Measurements from ENCODE around the gene KDM7A. TPM values are rescaled to one million over a fixed set of nuclear protein-coding genes. Genes with fewer than 3 reads are reported as not detected.

The KDM7A gene
- polyA plus RNA-seq, 1 of the 3 experiments (the other 2 are of a cell fraction), result 0.94 TPM

- POLR2A ChIA-PET, result no interaction called here
- Histone ChIP-seq H4K20me1 (ENCODE audit: insufficient read depth) (no peaks in the 10 kb centered on the region), H3K36me3 (replicated peaks in 1 of 2; ENCODE audit: control insufficient read depth in 1 of 2, insufficient read depth in 2 of 2, low read length in 1 of 2) (peaks cover 0 to 5% of the 10 kb centered on the region in 2 experiments), H2AFZ (ENCODE audit: low read depth) (no peak overlapping the region), H3K9me3 (no peaks in the 10 kb centered on the region), H3K4me1 (ENCODE audit: control insufficient read depth in 1 of 2, insufficient read depth in 2 of 2, low read depth in 1 of 2, low read length in 1 of 2) (peaks cover 4 to 10% of the 10 kb centered on the region in 2 experiments; a peak in 3 of 4 replicates), H3K27ac (ENCODE audit: low read depth in 2 of 2, low read length in 1 of 2) (no peak overlapping the region), H3K4me2 (no peak overlapping the region), H3F3A (replicated peaks; ENCODE audit: insufficient read depth) (no peaks in the 10 kb centered on the region), H3K9ac (no peak overlapping the region), H3K9me2 (no peaks in the 10 kb centered on the region), H3K4me3 (ENCODE audit: low read depth in 2 of 2, low read length in 1 of 2) (no peak overlapping the region), H3K27me3 (ENCODE audit: insufficient read depth) (no peaks in the 10 kb centered on the region), H3K79me2 (ENCODE audit: insufficient read depth) (no peaks in the 10 kb centered on the region)
- WGBS (ENCODE audit: low lambda C conversion rate), result 94% methylated on average over 6 of the region's 6 CpGs
- no peak for DNase-seq
- CTCF ChIA-PET, result interaction anchor here (1.3 to 1.4 kb wide), 3 partner anchors 7 to 35 kb away, joined by 5 to 7 read pairs (median 5); no protein-coding TSS in a partner anchor
- no peak for TF ChIP-seq EP300 (IDR thresholded peaks at IDR 0.05; ENCODE audit: borderline replicate concordance in 1 of 2, low read depth in 1 of 2, low read length in 1 of 2)
- TF ChIP-seq FOXJ3 (CRISPR knock-in tag; IDR thresholded peaks at IDR 0.05), result no peak
- no peak for TF ChIP-seq GABPA (IDR thresholded peaks at IDR 0.05; ENCODE audit: low read depth)
- TF ChIP-seq USF1 (IDR thresholded peaks at IDR 0.05; ENCODE audit: borderline replicate concordance, low read depth), result no peak
- TF ChIP-seq SIN3A (IDR thresholded peaks at IDR 0.05; ENCODE audit: borderline replicate concordance, low read depth, low read length), result no peak
These were observed 132.5 kb downstream of the KDM7A start for GRCh38 chr7:140044251-140044650.

- Histone ChIP-seq H3K4me1 (ENCODE audit: control insufficient read depth in 1 of 2, insufficient read depth in 2 of 2, low read depth in 1 of 2, low read length in 1 of 2) (peaks cover 9 to 10% of the 10 kb centered on the region in 2 experiments; a peak in 3 of 4 replicates), H4K20me1 (ENCODE audit: insufficient read depth) (no peaks in the 10 kb centered on the region), H3K9me2 (no peaks in the 10 kb centered on the region), H3K9ac (no peak overlapping the region), H2AFZ (ENCODE audit: low read depth) (no peak overlapping the region), H3K27me3 (ENCODE audit: insufficient read depth) (no peaks in the 10 kb centered on the region), H3K36me3 (replicated peaks in 1 of 2; ENCODE audit: control insufficient read depth in 1 of 2, insufficient read depth in 2 of 2, low read length in 1 of 2) (peaks cover 0 to 5% of the 10 kb centered on the region in 2 experiments), H3K4me2 (peak overlapping the region; percentile 16), H3K79me2 (ENCODE audit: insufficient read depth) (no peaks in the 10 kb centered on the region), H3K4me3 (ENCODE audit: low read depth in 2 of 2, low read length in 1 of 2) (no peak overlapping the region), H3K9me3 (no peaks in the 10 kb centered on the region), H3F3A (replicated peaks; ENCODE audit: insufficient read depth) (no peaks in the 10 kb centered on the region), H3K27ac (ENCODE audit: low read depth in 2 of 2, low read length in 1 of 2) (no peak overlapping the region)
- no peak for DNase-seq
- ChIA-PET POLR2A (no interaction called here), CTCF (interaction anchor here (1.6 kb wide), 1 partner anchor 39 kb away, joined by 5 read pairs; no protein-coding TSS in a partner anchor)
- 97% methylated on average over 10 of the region's 10 CpGs for WGBS (ENCODE audit: low lambda C conversion rate)
- TF ChIP-seq TEAD4 (IDR thresholded peaks at IDR 0.05; ENCODE audit: borderline replicate concordance, insufficient read depth) (no peak), SMC3 (IDR thresholded peaks at IDR 0.05; ENCODE audit: low read depth, low read length) (no peak), YY1 (IDR thresholded peaks at IDR 0.05; ENCODE audit: low read depth) (no peak), TAF1 (IDR thresholded peaks at IDR 0.05; ENCODE audit: borderline replicate concordance, low read depth, low read length) (no peak), CTCF (IDR thresholded peaks at IDR 0.05) (no peak)
These were observed 134.5 kb downstream of the KDM7A start for GRCh38 chr7:140042386-140042670.
